ENCODE measurements around the gene SAMD14. TPM values are rescaled to one million over a fixed set of nuclear protein-coding genes. Genes with fewer than 3 reads are reported as not detected.

Gene SAMD14
- total RNA-seq, 1 donor from 2014 or later = 21.5 TPM

DNA sequence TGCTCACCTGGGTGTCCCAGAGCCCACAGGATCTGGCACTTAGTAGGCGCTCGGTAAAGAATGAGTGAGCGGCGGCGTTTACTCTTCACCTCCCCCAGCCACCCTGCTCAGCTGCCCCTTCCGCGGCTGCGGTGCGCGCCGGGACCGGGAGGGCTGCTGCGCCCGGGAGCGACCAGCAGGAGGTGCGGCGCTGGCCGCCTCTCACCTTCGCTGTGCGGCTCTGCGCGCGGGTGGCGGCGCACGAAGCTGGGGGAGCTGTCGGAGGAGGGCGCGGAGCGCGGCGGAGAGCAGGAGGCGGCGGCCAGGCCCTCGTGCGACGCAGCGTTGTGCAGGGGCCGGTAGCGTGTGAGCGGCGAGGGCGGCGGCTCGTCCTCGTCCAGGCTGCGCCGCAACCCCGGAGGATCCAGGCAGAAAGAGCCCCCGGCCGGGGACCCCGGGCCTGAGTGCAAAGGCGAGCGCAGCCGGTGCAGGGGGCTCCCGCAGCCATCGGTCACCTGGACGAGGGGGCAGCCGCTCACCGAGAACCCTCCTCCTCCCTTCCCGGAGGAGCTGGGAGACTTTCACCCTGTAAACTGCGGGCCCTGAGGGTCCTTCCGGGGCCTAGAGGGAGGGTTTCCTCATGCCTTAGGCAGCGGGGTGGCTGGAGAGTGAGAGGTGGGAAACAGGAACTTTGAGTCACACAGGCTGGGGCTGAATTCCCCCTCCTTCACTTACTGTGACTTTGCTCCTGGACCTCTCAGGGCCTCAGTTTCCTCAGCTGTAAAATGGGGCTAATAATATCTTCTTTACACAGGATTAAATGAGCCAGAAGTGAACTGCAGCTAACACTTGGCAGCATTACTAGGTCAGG lies 12.5 kb downstream of the SAMD14 start:
- Histone ChIP-seq H3K27ac (no peak overlapping the region), H3K9me3 (no peaks in the 10 kb centered on the region), H3K36me3 (no peaks in the 10 kb centered on the region), H3K4me3 (peak overlapping the region; percentile 14), H3K4me1 (peaks cover 11% of the 10 kb centered on the region), H3K27me3 (peaks cover 27% of the 10 kb centered on the region)
- ATAC-seq = peak; percentile 84
- intact Hi-C loops (cut with DNase I) = loop anchor here (10.0 kb wide), 1 partner anchor 47 kb away; the partner anchor contains the start of gene SGCA
- TF ChIP-seq, protein P1, sequence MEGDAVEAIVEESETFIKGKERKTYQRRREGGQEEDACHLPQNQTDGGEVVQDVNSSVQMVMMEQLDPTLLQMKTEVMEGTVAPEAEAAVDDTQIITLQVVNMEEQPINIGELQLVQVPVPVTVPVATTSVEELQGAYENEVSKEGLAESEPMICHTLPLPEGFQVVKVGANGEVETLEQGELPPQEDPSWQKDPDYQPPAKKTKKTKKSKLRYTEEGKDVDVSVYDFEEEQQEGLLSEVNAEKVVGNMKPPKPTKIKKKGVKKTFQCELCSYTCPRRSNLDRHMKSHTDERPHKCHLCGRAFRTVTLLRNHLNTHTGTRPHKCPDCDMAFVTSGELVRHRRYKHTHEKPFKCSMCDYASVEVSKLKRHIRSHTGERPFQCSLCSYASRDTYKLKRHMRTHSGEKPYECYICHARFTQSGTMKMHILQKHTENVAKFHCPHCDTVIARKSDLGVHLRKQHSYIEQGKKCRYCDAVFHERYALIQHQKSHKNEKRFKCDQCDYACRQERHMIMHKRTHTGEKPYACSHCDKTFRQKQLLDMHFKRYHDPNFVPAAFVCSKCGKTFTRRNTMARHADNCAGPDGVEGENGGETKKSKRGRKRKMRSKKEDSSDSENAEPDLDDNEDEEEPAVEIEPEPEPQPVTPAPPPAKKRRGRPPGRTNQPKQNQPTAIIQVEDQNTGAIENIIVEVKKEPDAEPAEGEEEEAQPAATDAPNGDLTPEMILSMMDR (IDR thresholded peaks at IDR 0.05) = peak; percentile 54
- DNase-seq = peak; percentile 82

DNA sequence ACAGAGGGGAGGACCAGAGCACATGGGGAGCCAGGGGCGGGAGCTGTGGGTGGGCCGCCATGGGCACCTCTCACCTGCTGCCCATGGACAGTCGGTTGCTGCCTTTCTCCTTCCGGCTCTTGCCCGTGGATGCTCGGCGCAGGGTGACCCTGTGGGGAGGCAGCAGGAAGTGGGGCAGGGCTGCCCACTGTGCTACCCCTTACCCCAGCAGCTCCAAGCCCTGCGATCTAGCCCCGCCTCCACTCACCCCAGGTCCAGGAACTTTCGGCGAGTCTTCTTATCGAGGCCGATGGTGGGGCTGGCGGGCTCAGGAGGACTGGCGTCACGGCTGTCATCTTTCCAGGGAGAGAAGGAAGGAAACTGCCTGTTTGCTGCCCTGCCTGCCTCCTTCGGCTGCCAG lies 14.2 kb downstream of the SAMD14 start:
- intact Hi-C loops (cut with DNase I) = loop anchor here (10.0 kb wide), 1 partner anchor 49 kb away; the partner anchor contains the start of gene SGCA
- Histone ChIP-seq H3K9me3 (no peaks in the 10 kb centered on the region), H3K4me3 (no peak overlapping the region), H3K27me3 (peaks cover 27% of the 10 kb centered on the region), H3K36me3 (no peaks in the 10 kb centered on the region), H3K4me1 (peaks cover 15% of the 10 kb centered on the region), H3K27ac (no peak overlapping the region)
- TF ChIP-seq, protein P1 (IDR thresholded peaks at IDR 0.05) = no peak
- no peak for ATAC-seq
- no peak for DNase-seq

DNA sequence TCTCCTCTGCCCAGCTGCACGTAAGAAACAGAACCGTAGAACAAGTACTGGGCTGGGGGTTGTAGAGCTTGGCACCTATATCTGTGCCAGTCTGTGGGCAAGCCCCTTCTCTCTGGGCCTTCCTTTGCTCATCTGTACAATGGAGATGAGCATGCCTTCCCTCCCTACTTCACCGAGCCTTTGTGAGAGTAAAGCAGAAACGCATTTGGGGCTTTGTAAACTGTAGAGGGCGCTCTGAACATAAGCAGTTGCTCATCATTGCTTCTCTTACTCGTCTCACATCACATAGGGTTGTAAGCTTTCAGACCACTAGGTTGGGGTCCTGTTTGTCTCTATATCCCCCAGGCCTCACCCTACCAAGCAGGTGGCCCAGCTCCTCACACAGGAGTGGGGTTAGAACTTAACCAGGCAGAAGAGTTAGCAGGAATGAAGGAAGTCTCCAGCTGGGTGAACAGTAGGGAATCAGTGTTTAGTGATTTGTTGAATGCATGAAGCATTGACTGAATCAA lies 15.1 kb downstream of the SAMD14 start:
- DNase-seq = no peak
- Histone ChIP-seq H3K36me3 (no peaks in the 10 kb centered on the region), H3K4me3 (no peak overlapping the region), H3K27me3 (peaks cover 27% of the 10 kb centered on the region), H3K27ac (no peak overlapping the region), H3K4me1 (peaks cover 15% of the 10 kb centered on the region), H3K9me3 (no peaks in the 10 kb centered on the region)
- TF ChIP-seq, protein P1 (IDR thresholded peaks at IDR 0.05) = peak; percentile 58
- intact Hi-C loops (cut with DNase I) = loop anchor here (10.0 kb wide), 1 partner anchor 50 kb away; the partner anchor contains the start of gene SGCA
- peak; percentile 27 for ATAC-seq

DNA sequence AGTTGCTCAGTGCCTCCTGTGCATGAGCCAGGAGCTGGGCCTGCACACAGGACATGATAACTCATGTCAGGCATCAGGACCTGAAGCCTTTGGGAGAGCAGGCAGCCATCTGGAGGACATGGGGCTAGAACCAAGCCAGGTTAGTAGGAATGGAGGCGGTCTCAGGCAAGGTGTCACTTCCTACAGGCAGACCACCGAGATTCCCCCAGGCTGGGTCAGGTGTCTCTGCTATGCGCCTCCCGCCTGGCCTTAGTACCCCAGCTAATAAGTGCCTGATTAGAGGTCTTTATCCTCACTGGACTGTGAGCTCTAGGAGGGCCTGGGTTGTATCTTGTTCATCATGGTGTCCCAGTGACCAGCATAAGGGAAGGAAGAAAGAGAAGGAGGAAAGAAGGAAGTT lies 15.6 kb downstream of the SAMD14 start:
- no peaks in the 10 kb centered on the region for H3K36me3 ChIP-seq
- no peak for ATAC-seq
- DNase-seq = no peak
- H3K4me1 ChIP-seq = peaks cover 15% of the 10 kb centered on the region
- peaks cover 27% of the 10 kb centered on the region for H3K27me3 ChIP-seq
- no peak overlapping the region for H3K4me3 ChIP-seq
- intact Hi-C loops (cut with DNase I) = loop anchor here (10.0 kb wide), 1 partner anchor 50 kb away; the partner anchor contains the start of gene SGCA
- no peak overlapping the region for H3K27ac ChIP-seq
- TF ChIP-seq, protein P1 (IDR thresholded peaks at IDR 0.05) = no peak
- no peaks in the 10 kb centered on the region for H3K9me3 ChIP-seq

DNA sequence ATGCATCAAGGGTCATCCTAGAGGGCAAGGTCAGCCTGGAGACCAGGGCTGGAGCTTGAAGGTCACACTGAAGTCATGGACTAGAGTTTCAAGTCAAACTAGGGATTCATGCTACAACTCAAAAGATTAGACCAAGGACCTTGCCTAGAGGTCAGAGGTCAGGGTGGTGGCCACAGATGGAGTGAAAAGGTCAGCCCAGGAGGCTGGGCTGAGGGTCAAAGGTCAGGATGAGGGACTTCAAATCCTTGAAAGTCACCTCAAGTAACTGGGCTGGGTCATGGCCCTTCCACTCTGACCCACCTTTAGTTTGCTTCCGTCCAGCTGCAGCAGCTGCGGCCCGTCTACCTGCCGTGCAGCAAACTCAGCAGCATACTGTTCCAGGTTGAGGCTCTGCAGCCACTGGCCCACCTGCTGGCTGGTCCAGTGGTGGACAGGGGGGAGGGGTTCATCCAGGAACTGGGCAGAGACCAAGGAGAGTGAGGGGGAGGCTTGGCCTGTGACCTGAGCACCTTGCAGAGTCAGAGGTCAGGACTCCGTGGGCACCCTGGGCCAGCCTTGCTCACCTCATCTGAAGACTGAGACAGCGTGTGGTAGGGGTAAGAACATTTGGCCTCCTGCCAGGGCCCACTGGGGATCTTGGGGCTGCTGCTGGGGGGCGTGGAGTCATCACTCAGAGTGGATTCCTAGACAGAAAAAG lies 16.2 kb downstream of the SAMD14 start:
- Histone ChIP-seq H3K36me3 (no peaks in the 10 kb centered on the region), H3K27me3 (peaks cover 27% of the 10 kb centered on the region), H3K4me1 (peaks cover 15% of the 10 kb centered on the region), H3K9me3 (no peaks in the 10 kb centered on the region), H3K27ac (no peak overlapping the region), H3K4me3 (no peak overlapping the region)
- DNase-seq (no peak), ATAC-seq (no peak)
- TF ChIP-seq, protein P1 (IDR thresholded peaks at IDR 0.05) = no peak
- intact Hi-C loops (cut with DNase I) = loop anchor here (10.0 kb wide), 1 partner anchor 51 kb away; the partner anchor contains the start of gene SGCA
